ENCODE results near the gene CLCN7.

CLCN7 gene

GRCh38 chr16:1401758-1402154 lies 73.1 kb downstream of the CLCN7 start:
- no peak for DNase-seq (ENCODE audit: low read depth)

GRCh38 chr16:1401061-1401757 lies 73.6 kb downstream of the CLCN7 start:
- DNase-seq (ENCODE audit: low read depth): no peak

- no peak for DNase-seq (ENCODE audit: low read depth)
Observed at GRCh38 chr16:1398826-1399581, 75.8 kb downstream of the CLCN7 start.

- DNase-seq (ENCODE audit: low read depth): no peak
Observed at GRCh38 chr16:1398351-1398750, 76.5 kb downstream of the CLCN7 start.

GRCh38 chr16:1397779-1398178 lies 77.0 kb downstream of the CLCN7 start:
- no peak for DNase-seq (ENCODE audit: low read depth)

GRCh38 chr16:1395444-1396031 lies 79.3 kb downstream of the CLCN7 start:
- no peak for DNase-seq (ENCODE audit: low read depth)
